ENCODE measurements around the gene AFF2.

GRCh38 chrX:148567229-148567628 is 66.8 kb downstream of the AFF2 start:
- TF ChIP-seq, protein P1, sequence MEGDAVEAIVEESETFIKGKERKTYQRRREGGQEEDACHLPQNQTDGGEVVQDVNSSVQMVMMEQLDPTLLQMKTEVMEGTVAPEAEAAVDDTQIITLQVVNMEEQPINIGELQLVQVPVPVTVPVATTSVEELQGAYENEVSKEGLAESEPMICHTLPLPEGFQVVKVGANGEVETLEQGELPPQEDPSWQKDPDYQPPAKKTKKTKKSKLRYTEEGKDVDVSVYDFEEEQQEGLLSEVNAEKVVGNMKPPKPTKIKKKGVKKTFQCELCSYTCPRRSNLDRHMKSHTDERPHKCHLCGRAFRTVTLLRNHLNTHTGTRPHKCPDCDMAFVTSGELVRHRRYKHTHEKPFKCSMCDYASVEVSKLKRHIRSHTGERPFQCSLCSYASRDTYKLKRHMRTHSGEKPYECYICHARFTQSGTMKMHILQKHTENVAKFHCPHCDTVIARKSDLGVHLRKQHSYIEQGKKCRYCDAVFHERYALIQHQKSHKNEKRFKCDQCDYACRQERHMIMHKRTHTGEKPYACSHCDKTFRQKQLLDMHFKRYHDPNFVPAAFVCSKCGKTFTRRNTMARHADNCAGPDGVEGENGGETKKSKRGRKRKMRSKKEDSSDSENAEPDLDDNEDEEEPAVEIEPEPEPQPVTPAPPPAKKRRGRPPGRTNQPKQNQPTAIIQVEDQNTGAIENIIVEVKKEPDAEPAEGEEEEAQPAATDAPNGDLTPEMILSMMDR (IDR thresholded peaks at IDR 0.05 in 2 of 3, conservative IDR thresholded peaks at IDR 0.05 in 1 of 3; ENCODE audit: borderline replicate concordance in 1 of 3, insufficient read depth in 1 of 3, low read depth in 2 of 3, low read length in 2 of 3): no peak
- no peak for TF ChIP-seq CEBPB (IDR thresholded peaks at IDR 0.05; ENCODE audit: low read depth)
- TF ChIP-seq REST (IDR thresholded peaks at IDR 0.05; ENCODE audit: low read depth): no peak
- TF ChIP-seq EZH2 (IDR thresholded peaks at IDR 0.05): no peak

Measured in HCT116 (cell line).